HCT116 (cell line): ENCODE measurements around the gene ZNF160. TPM values are rescaled to one million over a fixed set of nuclear protein-coding genes. Genes with fewer than 3 reads are reported as not detected.

Source experiments
- ATAC-seq: fragments of 200-7000 bp; cut with Tn5 transposase; 2 replicates; pipeline ENCODE4 v1.9.1; 2020; ENCODE audit warnings: mild to moderate bottlenecking, moderate library complexity
- BruUV-seq: library from RNA; stranded (reverse); fragments of 400-500 nt; replicated peaks from 2 replicates; lab custom pipeline; 2021; lab: Mats Ljungman, UMichigan
- CTCF ChIA-PET: fragments of 300-600 bp; sonication (Branson Sonifier 250); formaldehyde crosslinking; loops from one replicate; lab custom pipeline; 2021; ENCODE audit warnings: antibody characterized with exemption; lab: Charles Lee
- POLR2A ChIA-PET: fragments of 300-600, 350-600 bp; sonication (Branson Sonifier 250); formaldehyde crosslinking; loops from one replicate; lab custom pipeline; 2021; ENCODE audit warnings: antibody characterized with exemption; lab: Charles Lee
- RAD21 ChIA-PET, 2 experiments: fragments of 300-600 bp; sonication (Branson Sonifier 250); formaldehyde crosslinking; loops; one replicate each; lab custom pipeline; 2023; ENCODE audit warnings: low total read pairs in 2 of 2; ENCODE audit not compliant: uncharacterized antibody in 2 of 2, unreplicated experiment in 2 of 2, low non-redundant PET in 1 of 2; lab: Charles Lee
- DNase-seq: peaks from one replicate; pipeline ENCODE4 v3.0.0-alpha.2; 2010; ENCODE audit warnings: low read depth, low spot score
- H2AFZ ChIP-seq: fragments of 200-600 bp; shearing (Covaris generic), sonication (generic); 2 replicates; pipeline ENCODE4 v1.6.1; 2017; ENCODE audit warnings: low read depth, mixed run types, mixed read lengths, antibody characterized with exemption, low read length; ENCODE audit not compliant: poor library complexity, severe bottlenecking
- H3K27ac ChIP-seq: 2 replicates; pipeline ENCODE4 v1.5.1; 2012; ENCODE audit warnings: low read depth, low read length
- H3K27me3 ChIP-seq: fragments of 200-600 bp; sonication (generic); 2 replicates; pipeline ENCODE4 v1.6.1; 2016; ENCODE audit warnings: mixed run types, low read length, mixed read lengths; ENCODE audit not compliant: insufficient read depth
- H3K36me3 ChIP-seq, 2 experiments: fragments of 200-500 bp in 1 of 2; fragments of 200-600 bp in 1 of 2; sonication (Bioruptor generic) in 1 of 2; sonication (generic) in 1 of 2; 2 replicates each; pipeline versions ENCODE4 v1.5.1 to v1.6.1; 2014 to 2016; ENCODE audit warnings: low read length in 2 of 2, inconsistent platforms in 1 of 2, mixed read lengths in 1 of 2, mixed run types in 1 of 2; ENCODE audit not compliant: insufficient read depth in 2 of 2, control insufficient read depth in 1 of 2
- H3K4me1 ChIP-seq, 2 experiments: fragments of 200-600 bp in 1 of 2; sonication (generic) in 1 of 2; 2 replicates each; pipeline versions ENCODE4 v1.5.1 to v1.6.1; 2012 to 2017; ENCODE audit warnings: low read length in 2 of 2, inconsistent platforms in 1 of 2, mild to moderate bottlenecking in 1 of 2, mixed read lengths in 1 of 2, mixed run types in 1 of 2, moderate library complexity in 1 of 2; ENCODE audit not compliant: insufficient read depth in 2 of 2, control insufficient read depth in 1 of 2
- H3K4me2 ChIP-seq: fragments of 200-600 bp; sonication (generic); 2 replicates; pipeline ENCODE4 v1.6.1; 2017; ENCODE audit warnings: mixed run types, low read length, mixed read lengths
- H3K4me3 ChIP-seq, 2 experiments: fragments of 200-600 bp in 1 of 2; sonication (generic) in 1 of 2; replicated peaks in 1 of 2; 2 replicates each; pipeline ENCODE4 v1.5.1; 2011 to 2016; ENCODE audit warnings: low read length in 2 of 2, control low read depth in 1 of 2, low read depth in 1 of 2, mild to moderate bottlenecking in 1 of 2, mixed read lengths in 1 of 2, mixed run types in 1 of 2
- H3K79me2 ChIP-seq: fragments of 200-600 bp; sonication (generic); 2 replicates; pipeline ENCODE4 v1.6.1; 2017; ENCODE audit warnings: mild to moderate bottlenecking, mixed run types, low read length, moderate library complexity, mixed read lengths; ENCODE audit not compliant: insufficient read depth
- H3K9ac ChIP-seq: fragments of 200-600 bp; sonication (generic); 2 replicates; pipeline ENCODE4 v1.6.1; 2016; ENCODE audit warnings: low read length, mixed read lengths
- H3K9me2 ChIP-seq: fragments of 200-600 bp; sonication (generic), shearing (Covaris generic); 2 replicates; pipeline ENCODE4 v1.6.1; 2017; ENCODE audit warnings: mixed run types, mild to moderate bottlenecking, moderate library complexity; ENCODE audit not compliant: insufficient read depth
- H3K9me3 ChIP-seq, 2 experiments: fragments of 200-500 bp in 1 of 2; fragments of 200-600 bp in 1 of 2; sonication (Bioruptor generic) in 1 of 2; sonication (generic) in 1 of 2; 2 replicates each; pipeline ENCODE4 v1.6.1; 2014 to 2017; ENCODE audit warnings: low read length in 2 of 2, mixed read lengths in 2 of 2, inconsistent platforms in 1 of 2, low read depth in 1 of 2, mild to moderate bottlenecking in 1 of 2, mixed run types in 1 of 2, moderate library complexity in 1 of 2; ENCODE audit not compliant: control insufficient read depth in 1 of 2, insufficient read depth in 1 of 2
- H4K20me1 ChIP-seq: fragments of 200-600 bp; sonication (generic), shearing (Covaris generic); 2 replicates; pipeline ENCODE4 v1.6.1; 2017; ENCODE audit warnings: mixed run types, mild to moderate bottlenecking, moderate library complexity; ENCODE audit not compliant: insufficient read depth
- CBX3 ChIP-seq: IDR thresholded peaks from 2 replicates; pipeline ENCODE4 v1.6.1; 2012; ENCODE audit warnings: low read depth
- CEBPB ChIP-seq: IDR thresholded peaks from 2 replicates; pipeline ENCODE4 v1.6.1; 2012; ENCODE audit warnings: low read depth
- ELF1 ChIP-seq: IDR thresholded peaks from 2 replicates; pipeline ENCODE4 v1.6.1; 2012; ENCODE audit warnings: low read depth, borderline replicate concordance
- JUND ChIP-seq: IDR thresholded peaks from 2 replicates; pipeline ENCODE4 v1.6.1; 2012
- MAX ChIP-seq: IDR thresholded peaks from 2 replicates; pipeline ENCODE4 v1.6.1; 2012
- POLR2A ChIP-seq: IDR thresholded peaks from 2 replicates; pipeline ENCODE4 v1.7.0; 2011; ENCODE audit warnings: borderline replicate concordance; ENCODE audit not compliant: insufficient read depth, insufficient read length; ENCODE audit errors: extremely low read depth
- POLR2AphosphoS5 ChIP-seq: IDR thresholded peaks from 2 replicates; pipeline ENCODE4 v1.6.1; 2011; ENCODE audit warnings: mild to moderate bottlenecking, low read depth, low read length, moderate library complexity
- RAD21 ChIP-seq: IDR thresholded peaks from 2 replicates; pipeline ENCODE4 v1.6.1; 2012; ENCODE audit warnings: low read depth, mild to moderate bottlenecking
- REST ChIP-seq: IDR thresholded peaks from 2 replicates; pipeline ENCODE4 v1.6.1; 2012; ENCODE audit warnings: low read depth
- SP1 ChIP-seq: IDR thresholded peaks from 2 replicates; pipeline ENCODE4 v1.6.1; 2012; ENCODE audit warnings: low read depth
- SRF ChIP-seq: IDR thresholded peaks from 2 replicates; pipeline ENCODE4 v1.6.1; 2012; ENCODE audit warnings: low read depth
- YY1 ChIP-seq: IDR thresholded peaks from 2 replicates; pipeline ENCODE4 v1.6.1; 2011; ENCODE audit warnings: low read length, low read depth, moderate library complexity, mild to moderate bottlenecking; ENCODE audit not compliant: insufficient replicate concordance; ENCODE audit errors: extremely low read depth
- ZNF274 ChIP-seq: fragments of 200-500 bp; sonication (Bioruptor generic); IDR thresholded peaks from 2 replicates; pipeline ENCODE4 v1.6.1; 2014; ENCODE audit warnings: mild to moderate bottlenecking, low read depth, low read length, inconsistent platforms
- intact Hi-C: fragments of 100-400 bp; cut with micrococcal nuclease; formaldehyde crosslinking; loops from 2 replicates; pipeline ENCODE4 v1.10.0; 2022
- total RNA-seq: library from RNA; stranded (reverse); gene quantifications from one replicate; pipeline ENCODE4 v1.2.1, GENCODE V29; 2021; ENCODE audit not compliant: unreplicated experiment

Gene ZNF160
- total RNA-seq, 1 experiment from 2014 or later = 14.9 TPM

- TF ChIP-seq SRF (no peak), ZNF274 (no peak), POLR2A (no peak), SP1 (no peak), ELF1 (no peak), YY1 (no peak), CBX3 (no peak), CEBPB (no peak), REST (no peak), JUND (no peak), RAD21 (no peak), MAX (no peak), POLR2AphosphoS5 (no peak)
- no peak overlapping the region for H3K4me2 ChIP-seq
- CTCF ChIA-PET = no interaction called here
Observed at GRCh38 chr19:53094754-53095575, 8.3 kb downstream of the ZNF160 start.

More at GRCh38 chr19:53094754-53095575, 8.3 kb downstream of the ZNF160 start:
- no peaks in the 10 kb centered on the region for H4K20me1 ChIP-seq
- H3K36me3 ChIP-seq = peaks cover 3 to 17% of the 10 kb centered on the region in 2 experiments; a peak in 2 of 4 replicates
- H3K27ac ChIP-seq = no peak overlapping the region
- ChIA-PET POLR2A (no interaction called here), RAD21 (no interaction called here)
- no peak overlapping the region for H3K9ac ChIP-seq
- H3K27me3 ChIP-seq = no peaks in the 10 kb centered on the region
- no peak overlapping the region for H3K4me3 ChIP-seq
- intact Hi-C loops = no loop called here
- no peak overlapping the region for H2AFZ ChIP-seq
- no peaks in the 10 kb centered on the region for H3K9me3 ChIP-seq
- H3K79me2 ChIP-seq = peaks cover 12% of the 10 kb centered on the region
- no peaks in the 10 kb centered on the region for H3K4me1 ChIP-seq
- no peak for ATAC-seq
- no peak for DNase-seq
- BruUV-seq = no TSS peak
- H3K9me2 ChIP-seq = no peaks in the 10 kb centered on the region
